HG03064 (cell line): ENCODE measurements around the gene NFE2L2.
"Not testable (repeated sequence)": the region's sequence is repeated elsewhere in the genome, so short reads cannot be mapped to it uniquely, and the experiment has no call there.

ENCODE experiments used
- ATAC-seq: cut with Tn5 transposase; IDR thresholded peaks from one replicate; pipeline ENCODE4 v1.9.1; 2021; ENCODE audit warnings: low read depth; ENCODE audit not compliant: unreplicated experiment

NFE2L2 gene

GRCh38 chr2:177239932-177240630 is 24.4 kb downstream of the NFE2L2 start:
- peak; percentile 58 for ATAC-seq

- ATAC-seq, result no peak
Measured at GRCh38 chr2:177239053-177239452, 25.5 kb downstream of the NFE2L2 start.

- ATAC-seq, result no peak
Measured at GRCh38 chr2:177237932-177238331, 26.6 kb downstream of the NFE2L2 start.

GRCh38 chr2:177235855-177236437 is 28.6 kb downstream of the NFE2L2 start:
- no peak for ATAC-seq

GRCh38 chr2:177234267-177234666 is 30.3 kb downstream of the NFE2L2 start:
- no peak for ATAC-seq

- no peak for ATAC-seq
Measured at GRCh38 chr2:177232098-177232704, 32.3 kb downstream of the NFE2L2 start.

- no peak for ATAC-seq
Measured at GRCh38 chr2:177231270-177231669, 33.3 kb downstream of the NFE2L2 start.

GRCh38 chr2:177229442-177230242 is 34.9 kb downstream of the NFE2L2 start:
- no peak for ATAC-seq

- ATAC-seq, result no peak
Measured at GRCh38 chr2:177225965-177226360, 38.6 kb downstream of the NFE2L2 start.

GRCh38 chr2:177223436-177223835 is 41.1 kb downstream of the NFE2L2 start:
- not testable (repeated sequence) for ATAC-seq

- no peak for ATAC-seq
Measured at GRCh38 chr2:177221970-177222369, 42.6 kb downstream of the NFE2L2 start.

- ATAC-seq, result no peak
Measured at GRCh38 chr2:177221534-177221933, 43.0 kb downstream of the NFE2L2 start.

GRCh38 chr2:177219787-177220186 is 44.7 kb downstream of the NFE2L2 start:
- not testable (repeated sequence) for ATAC-seq

GRCh38 chr2:177217247-177217843 is 47.2 kb downstream of the NFE2L2 start:
- ATAC-seq, result no peak

- ATAC-seq, result peak; percentile 45
Measured at GRCh38 chr2:177212891-177213856, 51.4 kb downstream of the NFE2L2 start.

GRCh38 chr2:177212106-177212890 is 52.2 kb downstream of the NFE2L2 start, which contains the start of gene HNRNPA3:
Gene HNRNPA3 (plus strand): TSS chr2:177212794. CDS start chr2:177212800, 6 bp downstream.
- peak; percentile 84 for ATAC-seq

GRCh38 chr2:177211576-177212105 is 52.9 kb downstream of the NFE2L2 start:
- no peak for ATAC-seq

GRCh38 chr2:177211169-177211568 is 53.4 kb downstream of the NFE2L2 start:
- ATAC-seq, result no peak
